Peyer's patch (tissue), 4 donors: Measurements from ENCODE around the gene ADGRL3. TPM values are rescaled to one million over a fixed set of nuclear protein-coding genes. Genes with fewer than 3 reads are reported as not detected.

Experiments
- DNase-seq, 3 donors: peaks; one replicate each; pipeline ENCODE4 v3.0.0-alpha.2; 2017 to 2019
- H3K27ac ChIP-seq, 4 donors: fragments of 200-600 bp; sonication (generic); one replicate each; pipeline ENCODE4 v1.5.1; 2016 to 2019
- H3K27me3 ChIP-seq, 2 donors: fragments of 200-600 bp; sonication (generic); one replicate each; pipeline ENCODE4 v1.5.1; 2019
- H3K36me3 ChIP-seq, 3 donors: fragments of 200-600 bp; sonication (generic); one replicate each; pipeline ENCODE4 v1.5.1; 2016 to 2019
- H3K4me1 ChIP-seq, 4 donors: fragments of 200-600 bp; sonication (generic); one replicate each; pipeline ENCODE4 v1.5.1; 2016 to 2019
- H3K4me3 ChIP-seq, 4 donors: fragments of 200-600 bp; sonication (generic); 1 replicate in 3 of 4; 2 replicates in 1 of 4; pipeline ENCODE4 v1.5.1; 2016 to 2019; ENCODE audit warnings: mild to moderate bottlenecking in 1 of 4
- H3K9me3 ChIP-seq, 4 donors: fragments of 200-600 bp; sonication (generic); one replicate each; pipeline ENCODE4 v1.5.1; 2016 to 2019; ENCODE audit warnings: mild to moderate bottlenecking in 1 of 4
- POLR2A ChIP-seq, 2 donors: fragments of 450-650 bp; IDR thresholded peaks; one replicate each; pipeline ENCODE4 v1.5.1; 2017; ENCODE audit warnings: antibody characterized with exemption in 2 of 2, mild to moderate bottlenecking in 2 of 2, moderate library complexity in 2 of 2
- total RNA-seq, 4 donors: library from RNA; depleted of rRNA; stranded (reverse); fragments of >200 nt; gene quantifications; one replicate each; pipeline ENCODE4 v1.1.0, GENCODE V29; 2016
- TF ChIP-seq, protein P1 (sequence below), 6 experiments: fragments of 450-650 bp in 4 of 6; fragments of 200-600 bp in 2 of 6; sonication (generic) in 1 of 6; IDR thresholded peaks; one replicate each; pipeline ENCODE4 v1.5.1; 2017 to 2019; ENCODE audit warnings: antibody characterized with exemption in 6 of 6, mild to moderate bottlenecking in 3 of 6, moderate library complexity in 1 of 6

Gene ADGRL3
- total RNA-seq, 4 donors from 2014 or later, result 3.7 to 39.6 (median 9.1) TPM

- H3K36me3 ChIP-seq, result no peaks in the 10 kb centered on the region
- H3K27me3 ChIP-seq, result no peaks in the 10 kb centered on the region
- TF ChIP-seq POLR2A (IDR thresholded peaks at IDR 0.05), result no peak
- TF ChIP-seq, protein P1, sequence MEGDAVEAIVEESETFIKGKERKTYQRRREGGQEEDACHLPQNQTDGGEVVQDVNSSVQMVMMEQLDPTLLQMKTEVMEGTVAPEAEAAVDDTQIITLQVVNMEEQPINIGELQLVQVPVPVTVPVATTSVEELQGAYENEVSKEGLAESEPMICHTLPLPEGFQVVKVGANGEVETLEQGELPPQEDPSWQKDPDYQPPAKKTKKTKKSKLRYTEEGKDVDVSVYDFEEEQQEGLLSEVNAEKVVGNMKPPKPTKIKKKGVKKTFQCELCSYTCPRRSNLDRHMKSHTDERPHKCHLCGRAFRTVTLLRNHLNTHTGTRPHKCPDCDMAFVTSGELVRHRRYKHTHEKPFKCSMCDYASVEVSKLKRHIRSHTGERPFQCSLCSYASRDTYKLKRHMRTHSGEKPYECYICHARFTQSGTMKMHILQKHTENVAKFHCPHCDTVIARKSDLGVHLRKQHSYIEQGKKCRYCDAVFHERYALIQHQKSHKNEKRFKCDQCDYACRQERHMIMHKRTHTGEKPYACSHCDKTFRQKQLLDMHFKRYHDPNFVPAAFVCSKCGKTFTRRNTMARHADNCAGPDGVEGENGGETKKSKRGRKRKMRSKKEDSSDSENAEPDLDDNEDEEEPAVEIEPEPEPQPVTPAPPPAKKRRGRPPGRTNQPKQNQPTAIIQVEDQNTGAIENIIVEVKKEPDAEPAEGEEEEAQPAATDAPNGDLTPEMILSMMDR (IDR thresholded peaks at IDR 0.05), result no peak
- no peak overlapping the region for H3K27ac ChIP-seq
- H3K4me1 ChIP-seq, result no peaks in the 10 kb centered on the region
- H3K4me3 ChIP-seq, result no peak overlapping the region
- H3K9me3 ChIP-seq, result no peaks in the 10 kb centered on the region
- DNase-seq, result no peak
Measured at GRCh38 chr4:61603086-61603485, 403.0 kb downstream of the ADGRL3 start.

DNA sequence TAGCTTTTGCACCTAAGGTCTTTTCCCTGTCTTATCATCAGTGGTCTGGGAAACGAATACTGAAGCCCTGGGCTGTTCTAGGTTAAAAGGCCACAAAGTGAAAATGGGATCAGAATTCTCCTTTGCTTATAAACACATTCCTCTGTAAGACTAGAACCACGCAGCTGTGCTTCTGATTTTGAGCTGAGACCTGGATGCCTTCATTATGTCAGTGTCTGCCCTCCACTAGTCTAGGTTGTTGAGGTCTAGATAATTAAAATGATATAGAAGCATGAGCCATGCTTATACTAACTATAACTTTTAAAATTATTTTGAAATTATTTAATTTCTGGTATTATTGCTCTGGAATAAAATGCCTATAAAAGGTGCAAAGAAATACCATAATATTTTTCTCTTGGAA, 403.9 kb downstream of the ADGRL3 start:
- TF ChIP-seq, protein P1 (IDR thresholded peaks at IDR 0.05), result no peak
- no peak for TF ChIP-seq POLR2A (IDR thresholded peaks at IDR 0.05)
- Histone ChIP-seq H3K27ac (no peak overlapping the region), H3K4me3 (no peak overlapping the region), H3K4me1 (no peaks in the 10 kb centered on the region), H3K36me3 (no peaks in the 10 kb centered on the region), H3K27me3 (no peaks in the 10 kb centered on the region), H3K9me3 (no peaks in the 10 kb centered on the region)
- no peak for DNase-seq

GRCh38 chr4:61605984-61606383, 405.9 kb downstream of the ADGRL3 start:
- Histone ChIP-seq H3K4me3 (no peak overlapping the region), H3K36me3 (no peaks in the 10 kb centered on the region), H3K4me1 (no peaks in the 10 kb centered on the region), H3K9me3 (no peaks in the 10 kb centered on the region), H3K27me3 (no peaks in the 10 kb centered on the region), H3K27ac (no peak overlapping the region)
- no peak for DNase-seq
- TF ChIP-seq, protein P1 (IDR thresholded peaks at IDR 0.05), result no peak
- no peak for TF ChIP-seq POLR2A (IDR thresholded peaks at IDR 0.05)

GRCh38 chr4:61614231-61614630, 414.1 kb downstream of the ADGRL3 start:
- no peak overlapping the region for H3K27ac ChIP-seq

DNA sequence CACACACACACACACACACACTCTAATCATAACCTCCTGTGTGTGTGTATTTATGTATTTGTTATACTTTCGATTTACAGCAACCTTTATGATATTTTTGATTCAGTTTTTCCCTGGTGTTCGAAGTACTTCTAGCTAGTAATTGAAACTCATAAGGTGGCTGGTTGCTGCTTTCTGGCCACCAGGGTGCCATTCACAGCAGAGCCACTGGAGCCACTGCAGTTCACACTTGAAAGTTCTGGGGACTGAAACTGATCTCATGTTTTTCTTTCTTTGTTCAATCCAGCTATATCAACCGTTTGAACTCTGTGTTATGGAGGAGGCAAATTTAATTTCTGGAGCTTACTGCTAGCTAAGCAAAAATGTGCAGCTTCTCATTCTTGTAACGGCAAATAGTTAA, 419.4 kb downstream of the ADGRL3 start:
- no peak overlapping the region for H3K27ac ChIP-seq
- H3K36me3 ChIP-seq, result no peaks in the 10 kb centered on the region
- H3K4me3 ChIP-seq, result no peak overlapping the region
- H3K9me3 ChIP-seq, result no peaks in the 10 kb centered on the region
- H3K27me3 ChIP-seq, result no peaks in the 10 kb centered on the region
- no peak for TF ChIP-seq POLR2A (IDR thresholded peaks at IDR 0.05)
- TF ChIP-seq, protein P1 (IDR thresholded peaks at IDR 0.05), result no peak
- no peak for DNase-seq
- no peaks in the 10 kb centered on the region for H3K4me1 ChIP-seq

More at GRCh38 chr4:61614231-61614630, 414.1 kb downstream of the ADGRL3 start:
- DNase-seq, result no peak
- Histone ChIP-seq H3K27me3 (no peaks in the 10 kb centered on the region), H3K4me1 (no peaks in the 10 kb centered on the region), H3K36me3 (no peaks in the 10 kb centered on the region), H3K4me3 (no peak overlapping the region), H3K9me3 (no peaks in the 10 kb centered on the region)
- TF ChIP-seq POLR2A (IDR thresholded peaks at IDR 0.05), result no peak
- TF ChIP-seq, protein P1 (IDR thresholded peaks at IDR 0.05), result no peak

DNA sequence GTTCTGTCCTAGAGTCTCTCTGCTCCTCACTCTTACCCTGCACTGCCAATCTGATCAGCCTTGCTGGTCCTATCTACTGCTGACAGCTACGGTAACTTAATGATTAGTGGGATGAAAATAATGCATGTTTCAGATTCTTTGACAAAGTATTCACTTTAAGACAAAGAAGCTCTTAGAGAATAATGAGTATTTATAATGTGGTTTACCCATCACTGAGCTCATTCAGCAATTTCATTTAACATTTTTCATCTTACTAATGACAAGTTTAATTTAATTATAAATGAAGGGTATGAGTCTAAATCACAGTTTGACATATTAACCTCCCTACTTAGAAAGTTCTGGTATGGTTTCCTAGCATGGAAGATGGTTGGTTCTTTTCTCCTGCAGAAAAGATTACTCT, 428.2 kb downstream of the ADGRL3 start:
- Histone ChIP-seq H3K36me3 (no peaks in the 10 kb centered on the region), H3K27me3 (no peaks in the 10 kb centered on the region), H3K9me3 (no peaks in the 10 kb centered on the region), H3K4me1 (no peaks in the 10 kb centered on the region), H3K27ac (no peak overlapping the region), H3K4me3 (no peak overlapping the region)
- DNase-seq, result no peak
- TF ChIP-seq POLR2A (IDR thresholded peaks at IDR 0.05), result no peak
- TF ChIP-seq, protein P1 (IDR thresholded peaks at IDR 0.05), result no peak
